ENCODE measurements around the gene MCEE.
"Not testable (repeated sequence)": the region's sequence is repeated elsewhere in the genome, so short reads cannot be mapped to it uniquely, and the experiment has no call there.

MCEE gene

DNA sequence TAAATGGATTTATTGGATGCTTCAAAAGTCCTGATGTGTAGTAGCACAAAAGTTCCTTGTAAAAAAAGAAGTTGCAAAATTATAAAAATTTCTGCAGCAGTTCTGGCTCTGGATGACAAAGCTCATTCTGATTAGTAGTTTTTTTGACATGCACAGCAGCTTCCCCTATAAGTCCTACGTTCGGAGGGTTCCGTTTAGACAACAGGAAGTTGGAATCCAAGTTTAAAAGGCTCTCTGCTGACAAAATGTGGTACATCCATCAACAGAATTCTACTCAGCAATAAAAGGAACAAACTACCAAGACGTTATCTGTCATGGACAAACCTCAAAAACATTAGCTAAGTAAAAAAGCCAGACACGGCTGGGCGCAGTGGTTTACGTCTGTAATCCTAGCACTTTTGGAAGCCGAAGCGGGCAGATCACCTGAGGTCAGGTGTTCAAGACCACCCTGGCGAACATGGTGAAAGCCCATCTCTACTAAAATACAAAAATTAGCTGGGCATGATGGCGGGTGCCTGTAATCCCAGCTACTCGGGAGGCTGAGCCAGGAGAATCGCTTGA, 46.2 kb downstream of the MCEE start:
- DNase-seq (ENCODE audit: low read depth, low spot score); H3K27ac ChIP-seq: not testable (repeated sequence)

- DNase-seq (ENCODE audit: low read depth, low spot score): not testable (repeated sequence)
Measured at GRCh38 chr2:71083297-71083696, 46.7 kb downstream of the MCEE start.

GRCh38 chr2:71082402-71083252, 47.4 kb downstream of the MCEE start:
- H3K27ac ChIP-seq: no peak overlapping the region
- no peak for DNase-seq (ENCODE audit: low read depth, low spot score)

More at GRCh38 chr2:71083297-71083696, 46.7 kb downstream of the MCEE start:
- not testable (repeated sequence) for H3K27ac ChIP-seq

GRCh38 chr2:71078624-71079023, 51.4 kb downstream of the MCEE start:
- DNase-seq (ENCODE audit: low read depth, low spot score): no peak
- no peak overlapping the region for H3K27ac ChIP-seq

- no peak for DNase-seq (ENCODE audit: low read depth, low spot score)
- no peak overlapping the region for H3K27ac ChIP-seq
Measured at GRCh38 chr2:71074893-71075395, 55.1 kb downstream of the MCEE start.

- H3K27ac ChIP-seq: no peak overlapping the region
- DNase-seq (ENCODE audit: low read depth, low spot score): no peak
Measured at GRCh38 chr2:71073475-71073874, 56.6 kb downstream of the MCEE start.

GRCh38 chr2:71072492-71072891, 57.5 kb downstream of the MCEE start:
- peak overlapping the region; percentile 86 for H3K27ac ChIP-seq
- no peak for DNase-seq (ENCODE audit: low read depth, low spot score)

- H3K27ac ChIP-seq: peak overlapping the region; percentile 86
- DNase-seq (ENCODE audit: low read depth, low spot score): no peak
Measured at GRCh38 chr2:71071681-71072398, 58.2 kb downstream of the MCEE start.

- DNase-seq (ENCODE audit: low read depth, low spot score): no peak
- H3K27ac ChIP-seq: peak overlapping the region; percentile 86
Measured at GRCh38 chr2:71070294-71071093, 59.5 kb downstream of the MCEE start.

- no peak for DNase-seq (ENCODE audit: low read depth, low spot score)
- H3K27ac ChIP-seq: peak overlapping the region; percentile 86
Measured at GRCh38 chr2:71069376-71069775, 60.7 kb downstream of the MCEE start.

DNA sequence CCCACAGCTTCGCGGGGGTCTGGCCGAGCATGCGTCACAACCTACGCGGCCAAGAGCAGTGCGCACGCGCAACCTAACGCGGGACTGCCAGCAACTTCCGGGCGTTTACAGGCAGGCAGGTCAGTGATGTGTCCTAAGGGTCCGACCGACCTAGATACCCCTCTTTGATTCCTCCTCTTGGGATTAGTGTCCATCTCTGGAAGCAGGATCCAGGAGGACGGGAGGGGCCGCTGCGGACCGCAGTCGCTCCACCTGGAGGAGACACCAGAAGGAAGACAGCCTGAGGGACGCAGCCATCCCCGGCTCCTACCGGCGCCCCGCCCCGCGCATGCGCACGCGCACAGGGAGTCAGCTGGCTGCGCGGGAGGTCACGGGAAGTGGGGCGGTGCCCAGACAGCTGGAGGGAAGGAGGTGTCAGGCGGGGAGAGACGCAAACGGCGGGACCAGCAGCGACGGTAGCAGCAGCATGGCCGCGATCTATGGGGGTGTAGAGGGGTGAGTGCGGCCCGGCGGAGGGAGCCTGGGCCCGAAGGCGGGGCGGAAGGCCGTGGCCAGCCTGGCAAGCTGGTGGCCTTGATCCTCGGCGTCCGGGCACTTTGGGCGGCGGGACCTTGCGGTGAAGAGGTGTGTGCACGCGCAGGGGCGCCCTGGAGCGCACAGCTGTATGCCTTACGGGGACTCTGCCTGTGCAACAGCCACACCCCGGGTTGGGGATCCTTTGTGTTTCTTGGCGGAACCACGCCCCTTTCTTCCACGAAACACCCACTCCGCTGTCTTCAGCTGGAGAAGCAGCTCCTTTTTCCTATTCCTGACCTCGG, 61.6 kb downstream of the MCEE start, which contains the start of gene NAGK:
TSS of gene NAGK (plus strand) at position 431 of the 818 bp plus-strand sequence. CDS start at position 467, 36 bp downstream.
- H3K27ac ChIP-seq: peak within 1 kb of the TSS; percentile 86
- DNase-seq (ENCODE audit: low read depth, low spot score): peak; percentile 66

DNA sequence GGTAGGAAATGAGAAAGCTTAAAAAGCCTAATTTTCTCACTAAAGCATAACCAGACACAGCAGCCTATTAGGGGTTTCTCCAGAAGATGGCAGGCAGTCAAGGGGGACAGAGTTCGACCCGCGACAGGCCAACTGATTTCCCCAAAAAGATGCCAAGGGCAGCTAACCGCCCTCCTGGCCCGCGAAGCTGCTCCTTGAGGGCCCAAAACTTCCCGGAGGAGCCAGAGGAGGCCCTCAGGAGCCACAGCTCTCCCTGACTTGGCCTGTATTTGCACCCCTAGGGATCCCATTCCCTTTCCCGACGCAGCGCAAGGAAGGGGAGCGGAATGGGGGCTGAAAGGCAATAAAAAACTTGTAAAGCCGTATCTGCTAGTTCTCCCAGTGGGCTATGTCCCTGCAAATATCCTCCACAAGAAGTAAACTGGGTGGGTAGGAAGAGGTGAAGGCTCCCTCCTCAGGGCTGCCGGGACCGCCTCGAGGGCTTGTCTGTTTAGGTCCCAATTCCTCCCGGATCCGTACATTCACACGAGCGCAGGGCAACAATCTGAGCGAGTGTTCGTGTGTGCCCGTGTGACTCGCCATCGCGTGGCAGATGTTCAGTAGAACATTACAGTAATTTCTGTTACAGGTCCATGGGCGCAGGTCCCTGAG, 62.3 kb downstream of the MCEE start:
- peak overlapping the region; percentile 86 for H3K27ac ChIP-seq
- no peak for DNase-seq (ENCODE audit: low read depth, low spot score)

DNA sequence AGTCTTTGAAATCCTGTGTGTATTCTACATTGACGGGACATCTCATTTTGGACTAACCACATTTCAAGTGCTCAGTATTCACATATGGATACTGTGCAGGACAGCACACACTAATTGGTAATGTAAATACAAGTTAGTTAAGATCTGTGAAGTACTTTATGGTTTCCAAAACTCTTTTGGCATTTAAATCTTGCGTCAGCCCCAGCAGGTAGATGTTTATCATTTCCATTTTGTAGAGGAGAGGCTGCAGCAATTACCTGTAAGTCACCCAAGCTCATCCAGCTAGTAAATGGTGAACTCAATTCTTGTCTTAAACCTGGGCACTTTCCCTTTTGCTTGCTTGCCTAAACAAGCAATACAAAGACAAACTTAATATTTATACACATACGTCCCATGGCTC, 63.2 kb downstream of the MCEE start:
- DNase-seq (ENCODE audit: low read depth, low spot score): no peak
- peak overlapping the region; percentile 86 for H3K27ac ChIP-seq

DNA sequence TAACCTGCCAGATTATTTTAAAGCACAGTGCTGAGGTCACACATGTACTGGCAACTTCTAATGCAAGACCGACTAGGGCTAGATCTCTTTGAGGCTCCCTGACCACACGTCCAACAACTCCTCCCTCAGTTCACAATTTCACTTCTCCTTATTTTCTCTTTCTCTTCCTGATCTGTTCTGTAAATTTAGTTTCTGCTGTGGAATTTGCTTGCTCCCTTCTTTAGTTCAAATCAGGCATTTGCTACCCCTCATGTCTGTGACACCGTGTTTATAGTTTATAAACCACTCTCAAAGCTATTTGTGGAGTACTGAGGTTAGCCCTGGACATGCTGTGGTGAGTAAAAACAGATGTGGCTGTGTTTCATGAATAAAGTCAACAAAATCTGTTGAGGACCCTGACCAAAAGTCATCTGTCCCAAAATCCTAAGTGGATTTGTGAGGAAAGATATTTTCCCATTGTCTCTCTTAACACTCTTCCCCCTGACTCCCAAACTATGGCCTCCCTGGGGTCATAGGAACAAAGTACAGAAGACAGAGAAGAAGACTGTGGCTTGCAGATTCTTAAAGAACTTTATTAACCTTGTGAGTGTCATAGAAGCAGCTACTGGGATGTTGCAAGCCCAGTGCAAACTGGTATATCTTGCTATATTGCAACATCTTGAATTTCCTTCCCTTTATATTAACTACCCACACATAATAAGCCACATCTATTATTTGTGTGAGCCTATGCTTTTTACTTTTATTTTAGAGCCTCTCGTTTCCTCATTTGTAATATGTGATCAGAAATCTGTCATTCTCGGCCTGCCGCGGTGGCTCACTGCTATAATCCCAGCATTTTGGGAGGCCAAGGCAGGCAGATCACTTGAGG, 65.0 kb downstream of the MCEE start:
- DNase-seq (ENCODE audit: low read depth, low spot score): no peak
- peak overlapping the region; percentile 35 for H3K27ac ChIP-seq

DNA sequence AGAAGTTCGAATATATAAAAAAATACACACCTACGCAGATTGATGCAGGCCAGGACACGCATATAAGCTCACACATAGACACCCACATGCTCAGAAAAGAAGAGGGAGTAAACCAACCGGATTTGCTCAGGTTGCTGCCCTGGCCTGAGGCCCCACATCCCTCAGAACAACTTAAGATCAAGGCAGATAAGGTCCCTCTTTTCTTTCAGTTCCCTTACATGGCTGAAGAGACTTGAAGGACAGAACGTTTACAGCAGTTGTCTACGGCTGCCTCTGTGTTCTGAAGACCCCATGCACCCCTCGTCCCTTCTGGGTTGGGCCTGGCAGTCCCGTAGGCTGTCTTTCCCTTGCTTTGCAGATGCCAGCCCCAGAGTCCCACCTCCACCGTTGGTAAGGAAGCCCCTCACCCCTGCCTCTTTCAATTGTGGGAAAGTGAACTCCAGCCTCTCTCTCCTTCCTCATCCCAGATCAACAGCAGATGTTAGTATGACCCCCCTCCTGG, 65.9 kb downstream of the MCEE start:
- peak; percentile 60 for DNase-seq (ENCODE audit: low read depth, low spot score)
- H3K27ac ChIP-seq: no peak overlapping the region

GRCh38 chr2:71063216-71063615, 66.8 kb downstream of the MCEE start:
- no peak for DNase-seq (ENCODE audit: low read depth, low spot score)
- no peak overlapping the region for H3K27ac ChIP-seq

- no peak overlapping the region for H3K27ac ChIP-seq
- no peak for DNase-seq (ENCODE audit: low read depth, low spot score)
Measured at GRCh38 chr2:71060871-71061270, 69.2 kb downstream of the MCEE start.

- no peak overlapping the region for H3K27ac ChIP-seq
- DNase-seq (ENCODE audit: low read depth, low spot score): no peak
Measured at GRCh38 chr2:71060211-71060610, 69.8 kb downstream of the MCEE start.
